Measurements from ENCODE around the gene IFIT1B. TPM values are rescaled to one million over a fixed set of nuclear protein-coding genes. Genes with fewer than 3 reads are reported as not detected.
"Not testable (repeated sequence)": the region's sequence is repeated elsewhere in the genome, so short reads cannot be mapped to it uniquely, and the experiment has no call there.

The IFIT1B gene
- total RNA-seq, 2 donors from 2014 or later: 0.14 to 1.1 TPM

DNA sequence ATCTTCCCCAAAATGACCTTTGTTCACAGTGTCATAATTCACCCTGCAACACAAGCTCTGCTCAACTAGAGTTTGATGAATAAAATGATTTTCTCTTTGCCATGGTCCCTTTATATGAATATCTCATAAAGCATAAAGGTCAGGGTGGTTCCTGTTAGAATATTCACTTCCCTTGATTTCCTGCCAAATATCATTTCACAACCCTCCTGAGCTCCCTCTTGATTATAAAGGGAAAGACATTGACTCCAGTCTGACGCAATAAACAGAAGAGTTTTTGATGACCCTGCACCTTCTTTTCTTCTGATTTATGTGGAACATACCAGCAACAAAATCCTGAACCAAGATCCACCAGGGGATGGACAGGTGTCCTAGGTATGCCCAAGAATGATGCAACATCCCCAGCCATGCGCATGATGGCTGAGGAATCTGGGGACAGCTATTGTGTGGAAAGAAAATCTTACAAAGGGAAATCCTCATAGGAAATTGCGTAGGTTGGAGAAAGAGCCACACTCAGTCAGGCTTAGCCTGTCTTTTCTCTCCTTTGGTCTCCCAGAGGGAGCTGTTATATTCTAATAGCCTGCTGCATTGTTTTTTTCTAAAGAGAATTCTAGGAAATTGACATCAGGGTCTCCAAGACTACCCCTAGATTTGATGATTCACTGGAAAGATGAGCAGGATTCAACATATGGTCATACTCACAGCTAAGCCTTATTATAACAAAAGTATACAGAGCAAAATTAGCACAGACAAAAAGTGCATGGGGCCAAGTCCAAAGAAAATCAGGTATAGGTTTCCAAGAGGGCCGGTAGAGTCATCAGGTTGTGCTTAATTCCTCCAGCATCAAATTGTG, 31.2 kb upstream of the IFIT1B start:
- intact Hi-C loops (cut with DNase I): no loop called here
- DNase-seq (ENCODE audit: low spot score): no peak

DNA sequence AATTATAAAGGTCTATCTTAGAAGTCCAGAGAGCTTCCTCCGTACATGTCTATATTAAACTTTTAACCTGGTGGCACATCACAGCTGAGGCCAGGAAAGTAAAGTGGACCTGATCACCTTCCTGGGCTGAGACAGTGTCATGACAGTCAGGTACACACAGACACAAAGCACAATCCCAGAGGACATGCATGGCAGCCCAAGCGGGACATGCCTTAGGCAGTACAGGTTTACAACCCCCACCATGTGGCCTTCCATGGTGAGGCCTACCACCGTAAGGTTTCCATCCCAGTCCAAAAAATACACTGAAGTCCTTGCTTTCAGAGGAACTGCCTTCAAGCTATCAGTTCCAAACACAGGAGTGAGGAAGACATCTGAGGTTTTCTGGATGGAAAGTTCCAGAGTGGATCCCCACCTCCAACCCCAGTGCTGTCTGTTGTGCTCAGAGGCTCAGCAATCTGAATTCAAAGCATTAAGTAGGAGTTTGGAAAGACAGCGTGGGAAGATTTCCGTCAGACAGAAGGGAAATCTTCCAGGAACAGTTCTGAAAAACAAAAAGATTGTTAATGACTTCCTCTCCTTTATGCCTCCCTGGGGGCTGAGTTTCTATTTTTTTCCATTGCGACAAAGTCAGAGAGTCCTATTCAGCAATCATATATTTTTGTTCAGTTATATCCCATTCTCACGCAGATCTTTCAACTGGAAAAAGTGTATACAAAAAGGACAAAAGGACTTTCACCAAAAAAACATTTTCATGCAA, 30.0 kb upstream of the IFIT1B start:
- intact Hi-C loops (cut with DNase I): no loop called here
- DNase-seq (ENCODE audit: low spot score): no peak

DNA sequence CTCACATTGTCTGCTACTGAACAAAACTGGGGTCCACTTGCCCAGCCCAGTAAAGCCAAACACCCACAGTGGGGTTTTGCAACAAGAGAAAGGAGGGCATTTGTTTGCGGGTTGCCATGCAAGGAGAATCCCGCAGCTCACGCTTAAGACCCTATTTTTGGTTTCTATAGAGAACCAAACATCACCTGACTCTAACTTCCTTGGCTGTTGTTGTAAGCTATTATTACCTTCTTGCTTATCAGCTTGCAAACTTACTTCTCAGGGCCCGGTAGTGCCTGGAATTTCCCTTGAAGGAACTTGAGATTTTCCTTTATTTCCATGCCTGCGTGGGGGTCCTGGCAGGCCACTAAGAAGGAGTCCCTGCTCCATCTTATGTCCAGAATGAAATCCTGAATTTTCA, 29.4 kb upstream of the IFIT1B start:
- DNase-seq (ENCODE audit: low spot score): no peak
- intact Hi-C loops (cut with DNase I): no loop called here

DNA sequence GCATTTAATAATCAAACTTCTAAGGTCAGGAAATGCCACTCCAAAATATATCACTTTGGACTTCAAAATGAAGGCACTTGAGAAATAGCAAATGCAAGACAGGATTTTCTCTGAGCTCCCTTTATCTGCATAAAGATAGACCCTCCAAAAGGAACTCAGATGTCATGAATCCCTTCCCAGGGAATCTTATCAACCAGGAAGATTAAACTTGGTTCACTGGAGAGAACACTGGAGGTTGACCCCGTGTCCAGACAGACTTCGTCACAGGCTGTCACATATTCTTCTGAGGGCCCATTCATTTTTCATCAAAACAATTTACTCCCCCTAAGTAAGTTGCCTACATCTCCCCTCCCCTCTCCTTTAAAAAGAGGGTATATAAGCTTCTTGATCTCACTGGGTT, 28.9 kb upstream of the IFIT1B start:
- intact Hi-C loops (cut with DNase I): no loop called here
- DNase-seq (ENCODE audit: low spot score): no peak

DNA sequence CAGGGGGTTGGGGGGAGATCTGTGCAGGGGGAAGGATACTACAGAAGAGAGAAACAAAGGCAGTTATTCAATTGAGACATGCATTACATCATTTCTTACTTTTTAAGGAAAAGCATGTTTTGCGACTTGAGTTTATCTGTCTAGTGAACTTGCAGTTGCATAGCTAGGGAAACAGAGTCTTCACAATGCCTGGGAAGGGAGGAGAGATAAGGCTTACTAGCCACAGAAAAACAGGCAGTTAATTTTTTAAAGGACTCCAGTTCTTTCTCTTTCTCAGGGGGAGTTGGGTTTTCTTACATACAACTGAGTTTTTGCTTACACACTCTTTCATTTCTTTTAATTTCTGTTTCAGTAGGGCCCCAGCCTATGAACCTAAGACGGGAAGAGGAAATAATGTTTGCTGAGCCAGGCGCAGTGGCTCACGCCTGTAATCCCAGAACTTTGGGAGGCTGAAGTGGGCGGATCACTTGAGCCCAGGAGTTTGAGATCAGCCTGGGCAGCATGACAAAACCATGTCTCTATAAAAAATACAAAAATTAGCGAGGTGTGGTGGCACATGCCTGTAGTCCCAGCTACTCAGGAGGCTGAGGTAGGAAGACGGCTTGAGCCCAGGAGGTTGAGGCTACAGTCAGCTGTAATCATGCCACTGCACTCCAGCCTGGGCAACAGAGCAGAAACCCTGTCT, 27.1 kb upstream of the IFIT1B start:
- DNase-seq (ENCODE audit: low spot score): peak; percentile 85
- intact Hi-C loops (cut with DNase I): not testable (repeated sequence)

DNA sequence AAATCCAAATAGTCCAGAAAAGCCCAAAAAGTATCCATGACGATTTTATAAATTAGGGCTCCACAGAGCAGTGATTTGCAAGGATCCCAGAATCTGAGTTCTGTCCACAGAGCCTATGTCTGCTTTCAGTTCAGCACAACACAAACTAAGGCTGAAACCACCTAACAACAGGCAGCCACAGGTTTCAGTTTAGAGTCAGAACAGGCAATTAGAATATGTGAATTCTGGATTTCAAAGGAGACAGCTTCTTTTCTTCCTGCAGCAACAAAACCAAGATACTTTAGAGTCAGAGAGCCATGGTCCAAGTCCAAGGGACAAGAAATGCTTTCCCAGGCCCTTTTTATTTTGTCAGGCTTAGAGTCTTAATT, 26.5 kb upstream of the IFIT1B start:
- intact Hi-C loops (cut with DNase I): no loop called here

DNA sequence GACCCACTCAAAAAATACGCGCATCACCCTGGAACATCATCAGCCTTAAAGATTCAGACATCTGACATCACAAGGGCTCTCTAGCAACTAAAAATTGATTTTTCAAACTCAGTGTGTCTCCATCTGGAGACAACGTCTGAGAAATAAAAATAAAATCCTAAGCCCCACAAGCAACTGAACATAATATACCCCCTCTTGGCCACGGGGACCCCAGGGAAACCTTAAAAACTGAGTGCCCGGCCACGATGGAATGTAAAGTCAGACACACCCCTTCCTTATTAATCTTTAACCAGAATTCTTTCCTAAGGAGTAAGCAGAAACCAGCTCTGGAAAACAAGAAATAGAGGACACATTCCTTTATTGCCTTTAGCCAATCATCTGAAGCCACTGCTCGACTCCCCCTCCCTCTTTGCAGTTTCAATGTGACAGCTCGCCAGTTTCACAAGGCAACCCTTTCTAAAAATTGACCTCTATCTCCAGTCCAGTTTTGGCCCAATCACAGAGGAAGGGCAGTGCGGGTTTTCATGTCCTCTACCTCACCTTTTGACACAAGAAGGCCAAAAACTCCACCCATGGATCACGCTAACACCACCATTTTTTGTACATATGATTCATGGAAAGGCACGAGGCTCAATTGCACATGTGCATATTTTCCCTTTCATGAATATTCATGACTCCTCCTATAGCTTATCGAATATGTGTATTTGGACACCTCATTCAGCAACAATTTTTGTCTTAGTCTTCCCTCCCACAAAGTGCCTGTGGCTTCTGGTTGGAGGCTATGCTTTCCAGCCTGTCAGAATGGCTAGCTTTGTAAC, 25.9 kb upstream of the IFIT1B start:
- DNase-seq (ENCODE audit: low spot score): no peak
- intact Hi-C loops (cut with DNase I): no loop called here

More for the DNA sequence above, 26.5 kb upstream of the IFIT1B start:
- no peak for DNase-seq (ENCODE audit: low spot score)

DNA sequence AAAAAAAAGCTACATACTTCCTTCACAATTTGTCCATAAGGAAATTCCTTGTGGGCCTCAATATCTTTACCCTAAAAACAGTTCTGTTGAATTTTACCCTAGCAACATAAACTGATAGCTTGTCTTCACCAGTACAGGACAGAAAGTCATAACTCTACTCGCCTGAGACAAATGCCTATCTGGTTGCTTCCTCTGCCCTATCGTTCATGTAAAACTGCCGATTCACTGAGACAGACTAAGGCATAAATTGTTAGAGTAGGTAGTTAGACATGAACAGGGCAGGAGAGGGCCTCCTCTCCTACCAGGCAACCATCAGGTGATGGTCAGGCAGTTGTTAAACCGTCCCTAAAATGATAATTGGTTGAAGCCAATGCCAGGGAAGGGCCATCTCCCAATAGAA, 25.1 kb upstream of the IFIT1B start:
- no peak for DNase-seq (ENCODE audit: low spot score)
- intact Hi-C loops (cut with DNase I): no loop called here

DNA sequence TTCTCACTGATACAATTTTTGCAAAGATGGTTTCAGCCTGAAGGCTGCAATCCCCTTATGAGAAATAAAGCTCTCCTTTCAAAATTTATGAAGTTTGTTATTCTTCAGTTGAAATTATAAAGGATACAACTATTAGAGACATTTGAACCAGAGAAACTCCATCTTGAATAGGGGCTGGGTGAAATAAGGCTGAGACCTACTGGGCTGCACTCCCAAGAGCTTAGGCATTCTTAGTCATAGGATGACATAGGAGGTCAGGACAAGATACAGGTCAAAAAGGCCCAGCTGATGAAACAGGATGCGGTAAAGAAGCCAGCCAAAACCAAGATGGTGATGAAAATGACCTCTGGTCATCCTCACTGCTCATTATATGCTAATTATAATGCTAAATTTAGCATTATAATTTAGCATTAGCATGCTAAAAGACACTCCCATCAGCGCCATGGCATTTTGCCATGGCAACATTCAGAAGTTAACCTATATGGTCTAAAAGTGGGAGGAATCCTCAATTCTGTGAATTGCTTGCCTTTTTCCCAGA, 22.4 kb upstream of the IFIT1B start:
- intact Hi-C loops (cut with DNase I): no loop called here
- DNase-seq (ENCODE audit: low spot score): no peak

DNA sequence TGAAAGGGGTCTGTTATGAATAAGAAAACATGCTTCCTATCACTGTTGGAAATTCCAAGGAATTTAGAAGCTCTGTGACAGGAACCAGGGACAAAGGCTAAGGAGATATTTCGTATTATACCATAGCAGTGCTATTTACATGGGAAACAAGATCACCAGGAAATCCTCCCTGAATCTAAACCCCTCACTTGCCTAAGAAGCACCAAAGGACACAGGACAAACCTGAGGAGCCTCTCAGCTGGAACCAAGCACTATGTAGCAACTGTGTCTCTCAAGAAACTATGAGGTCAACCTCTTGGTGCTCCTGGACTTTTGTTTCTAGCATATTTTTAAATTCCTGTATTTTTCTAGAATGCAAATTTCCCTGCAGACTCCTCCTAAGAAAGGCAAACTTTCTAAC, 20.8 kb upstream of the IFIT1B start:
- no peak for DNase-seq (ENCODE audit: low spot score)
- intact Hi-C loops (cut with DNase I): no loop called here

DNA sequence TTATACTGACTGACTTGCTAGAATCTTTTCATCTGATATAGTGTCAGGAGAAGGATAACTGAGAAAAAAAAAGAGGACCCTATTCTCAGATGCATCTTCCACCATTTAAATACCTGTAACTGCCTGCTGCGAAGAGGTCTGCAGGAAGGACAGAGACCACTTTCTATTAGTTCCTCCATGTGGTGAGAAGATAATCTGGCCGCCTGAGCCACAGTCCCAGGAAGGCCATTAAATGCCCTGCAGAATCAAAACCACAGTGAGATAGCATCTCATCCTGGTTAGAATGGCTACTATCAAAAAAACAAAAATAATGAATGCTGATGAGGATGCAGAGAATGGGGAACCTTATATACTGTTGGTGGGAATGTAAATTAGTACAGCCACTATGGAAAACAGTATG, 19.9 kb upstream of the IFIT1B start:
- no peak for DNase-seq (ENCODE audit: low spot score)
- intact Hi-C loops (cut with DNase I): no loop called here

DNA sequence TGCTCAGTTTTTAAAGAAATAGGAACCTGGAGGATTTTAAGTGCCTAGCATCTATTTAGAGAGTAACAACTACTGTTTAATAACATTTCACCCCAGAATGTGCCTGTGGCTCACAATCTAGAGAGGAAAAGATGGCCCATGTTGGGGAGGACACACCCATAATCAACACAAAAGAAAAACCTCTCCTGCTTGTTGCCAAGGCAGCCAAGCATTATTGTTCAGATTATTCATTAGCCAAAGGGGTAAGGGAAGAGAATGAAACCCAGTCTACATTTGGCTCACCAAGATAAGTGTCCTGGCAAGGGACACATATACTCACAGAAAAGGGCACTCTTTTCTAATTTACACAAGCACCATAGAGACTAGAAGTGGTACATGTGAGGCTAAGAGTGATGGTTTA, 17.7 kb upstream of the IFIT1B start:
- DNase-seq (ENCODE audit: low spot score): no peak
- intact Hi-C loops (cut with DNase I): no loop called here

DNA sequence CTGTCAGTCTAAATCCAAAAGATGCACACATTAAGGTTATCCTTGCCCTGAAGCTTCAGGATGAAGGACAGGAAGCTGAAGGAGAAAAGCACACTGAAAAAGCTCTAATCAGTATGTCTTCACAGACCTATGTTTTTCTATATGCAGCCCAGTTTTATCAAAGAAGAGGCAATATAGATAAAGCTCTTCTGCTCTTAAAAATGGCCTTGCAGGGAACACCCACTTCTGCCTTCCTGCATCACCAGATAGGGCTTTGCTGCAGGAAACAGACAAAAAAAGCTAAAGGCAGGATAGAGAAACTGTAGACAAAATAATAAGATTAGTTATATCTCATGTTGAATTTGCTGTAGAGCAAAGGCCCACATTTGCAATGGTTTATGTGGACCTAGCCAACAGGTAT, 14.9 kb upstream of the IFIT1B start:
- no peak for DNase-seq (ENCODE audit: low spot score)
- intact Hi-C loops (cut with DNase I): no loop called here

DNA sequence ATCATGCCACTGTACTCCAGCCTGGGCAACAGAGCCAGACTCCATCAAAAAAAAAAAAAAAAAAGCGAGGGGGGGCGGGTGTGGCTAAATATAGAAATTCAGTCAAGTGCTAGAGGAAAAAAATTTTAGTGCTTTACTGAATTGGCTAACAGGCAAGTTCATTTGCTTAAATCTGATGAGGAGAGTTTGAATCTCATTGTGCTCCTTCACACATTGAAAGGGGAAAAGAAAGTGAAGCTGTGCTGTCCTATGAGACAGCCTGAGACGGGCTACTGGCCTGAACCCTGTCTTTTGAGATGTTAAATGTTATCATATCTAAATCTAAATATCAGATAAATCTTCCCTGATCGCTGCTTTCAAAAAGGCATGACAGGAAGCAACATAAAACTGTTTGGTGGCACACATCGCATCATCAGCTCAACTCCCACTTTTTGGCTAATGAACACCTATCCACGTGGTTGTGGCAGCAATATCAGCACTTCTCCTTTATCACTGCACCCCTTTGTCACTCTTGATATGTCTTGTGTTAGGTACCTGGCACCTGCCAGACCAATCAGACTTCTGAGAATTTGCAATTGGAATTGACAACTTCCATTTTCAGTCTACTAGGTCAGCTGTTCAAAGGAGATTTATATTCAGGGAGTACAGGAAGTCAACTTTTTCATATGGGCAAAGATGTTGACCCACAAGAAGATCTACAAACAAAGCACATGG, 14.0 kb upstream of the IFIT1B start:
- intact Hi-C loops (cut with DNase I): no loop called here
- no peak for DNase-seq (ENCODE audit: low spot score)

DNA sequence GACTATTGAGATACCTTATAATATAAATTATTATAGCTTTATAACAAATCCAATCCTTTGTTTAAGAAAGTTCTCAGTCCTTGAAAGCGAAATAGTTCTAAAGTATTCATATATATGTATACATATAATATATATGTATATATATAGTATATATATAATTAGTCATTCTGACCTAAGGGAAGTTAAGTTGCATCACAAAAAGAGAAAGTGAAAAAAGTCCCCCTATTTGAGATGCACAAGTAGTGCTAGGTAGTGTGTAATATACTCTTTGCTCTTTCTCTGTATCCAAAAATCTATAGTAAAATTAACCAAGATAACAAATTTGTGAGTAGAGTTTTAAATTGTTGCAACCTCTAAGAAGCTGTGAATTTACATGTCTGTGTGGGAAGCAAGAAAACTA, 13.3 kb upstream of the IFIT1B start:
- no peak for DNase-seq (ENCODE audit: low spot score)
- intact Hi-C loops (cut with DNase I): no loop called here

DNA sequence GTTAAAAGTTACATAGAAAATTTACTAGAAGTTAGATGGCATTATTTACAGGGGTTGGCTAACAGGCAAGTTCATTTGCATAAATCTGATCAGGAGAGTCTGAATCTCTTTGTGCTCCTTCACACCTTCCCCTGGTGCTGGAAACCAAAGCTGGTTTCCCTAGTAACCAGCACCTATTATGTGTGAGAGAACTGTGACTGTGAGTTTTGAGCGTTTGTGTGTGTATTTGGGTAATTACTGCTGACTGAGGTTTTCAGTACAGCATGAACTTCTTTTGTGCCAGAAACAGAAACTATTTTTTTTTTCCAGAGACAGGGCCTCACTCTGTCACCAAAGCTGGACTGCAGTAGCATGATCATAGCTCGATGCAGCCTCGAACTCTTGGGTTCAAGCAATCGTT, 10.3 kb upstream of the IFIT1B start:
- no peak for DNase-seq (ENCODE audit: low spot score)
- intact Hi-C loops (cut with DNase I): no loop called here

DNA sequence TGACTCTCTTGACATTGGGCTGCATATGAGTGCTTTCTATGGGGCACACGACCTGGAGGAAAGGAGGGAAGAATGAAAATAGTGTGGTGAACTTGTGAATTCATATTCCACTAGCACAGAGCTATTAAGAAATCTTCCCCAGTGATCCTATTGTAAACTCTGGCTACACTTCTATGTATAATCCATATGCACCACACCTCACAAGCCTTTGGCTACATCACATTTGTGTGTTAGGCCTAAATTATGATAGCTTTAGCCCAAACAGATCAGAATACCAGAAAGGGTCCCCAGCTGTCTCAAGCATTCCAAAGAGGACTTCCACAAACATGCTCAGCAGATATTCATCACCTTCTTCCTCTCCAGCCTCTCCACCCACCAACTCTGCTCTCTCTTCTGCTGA, 9.7 kb upstream of the IFIT1B start:
- DNase-seq (ENCODE audit: low spot score): no peak
- intact Hi-C loops (cut with DNase I): no loop called here

Measured in posterior vena cava (tissue), 2 donors.